Activated CD4-positive, alpha-beta T cell treated with anti-CD3 and anti-CD28 coated beads, Interleukin-2, Interleukin-4, amounts not matched to agents 100 ng/mL and 50 ng/mL, durations not matched to agents 16 hours and 8 hours (primary cell): ENCODE data around the gene B4GALT5.
"Not testable (repeated sequence)": the region's sequence is repeated elsewhere in the genome, so short reads cannot be mapped to it uniquely, and the experiment has no call there.

ENCODE experiments used
- DNase-seq: peaks from one replicate; pipeline ENCODE4 v3.0.0-alpha.2; 2020; ENCODE audit warnings: low spot score

B4GALT5 gene, protein sequence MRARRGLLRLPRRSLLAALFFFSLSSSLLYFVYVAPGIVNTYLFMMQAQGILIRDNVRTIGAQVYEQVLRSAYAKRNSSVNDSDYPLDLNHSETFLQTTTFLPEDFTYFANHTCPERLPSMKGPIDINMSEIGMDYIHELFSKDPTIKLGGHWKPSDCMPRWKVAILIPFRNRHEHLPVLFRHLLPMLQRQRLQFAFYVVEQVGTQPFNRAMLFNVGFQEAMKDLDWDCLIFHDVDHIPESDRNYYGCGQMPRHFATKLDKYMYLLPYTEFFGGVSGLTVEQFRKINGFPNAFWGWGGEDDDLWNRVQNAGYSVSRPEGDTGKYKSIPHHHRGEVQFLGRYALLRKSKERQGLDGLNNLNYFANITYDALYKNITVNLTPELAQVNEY

GRCh38 chr20:49713753-49714712 lies at the start of gene B4GALT5:
Gene B4GALT5 (minus strand): TSS chr20:49713878. CDS start chr20:49713690, 188 bp downstream.
- peak; percentile 77 for DNase-seq

GRCh38 chr20:49762940-49763766 lies 49.5 kb upstream of the B4GALT5 start:
- DNase-seq, result no peak

DNA sequence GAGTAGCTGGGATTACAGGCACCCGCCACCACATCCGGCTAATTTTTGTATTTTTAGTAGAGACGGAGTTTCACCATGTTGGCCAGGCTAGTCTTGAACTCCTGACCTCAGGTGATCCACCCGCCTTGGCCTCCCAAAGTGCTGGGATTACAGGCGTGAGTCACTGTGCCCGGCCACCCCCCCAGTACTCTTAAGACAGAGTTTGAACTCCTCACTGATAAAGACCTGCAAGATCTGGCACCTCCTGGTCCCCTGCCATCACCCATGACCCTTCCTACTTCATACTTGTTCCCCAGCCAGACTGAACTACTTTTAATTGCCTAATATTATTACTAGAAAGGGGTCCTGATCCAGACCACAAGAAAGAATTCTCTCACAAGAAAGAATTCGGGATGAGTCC lies 48.2 kb upstream of the B4GALT5 start:
- DNase-seq, result not testable (repeated sequence)

DNA sequence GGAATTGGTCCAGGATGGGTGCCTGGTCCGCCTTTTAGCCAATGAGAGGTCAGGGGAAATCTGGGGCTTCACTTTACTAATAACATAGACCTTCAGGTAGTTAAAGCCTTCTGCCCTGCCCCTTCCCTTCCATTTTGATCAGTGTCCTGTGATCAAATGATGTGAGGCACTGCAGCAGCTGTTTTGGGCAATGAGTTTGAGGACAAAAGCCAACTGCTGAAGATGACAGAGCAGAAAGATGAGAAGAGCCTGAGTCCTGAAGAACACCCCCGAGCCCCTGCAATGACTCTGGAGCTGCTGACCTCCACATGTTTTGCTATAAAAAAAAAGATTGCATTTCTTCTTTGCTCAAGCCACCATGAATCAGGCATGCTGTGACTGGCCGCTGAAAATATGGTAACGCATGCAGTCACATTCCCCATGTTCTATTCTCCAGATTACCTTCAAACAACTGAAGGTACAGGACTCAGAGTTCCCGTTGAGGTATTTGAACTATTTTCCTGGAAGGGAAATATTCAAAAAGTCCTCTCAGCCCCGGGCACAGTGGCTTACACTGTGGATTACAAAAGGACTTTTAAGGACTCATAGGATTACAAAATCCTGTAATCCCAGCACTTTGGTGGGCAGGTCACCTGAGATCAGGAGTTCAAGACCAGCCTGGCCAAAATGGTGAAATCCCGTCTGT lies 45.7 kb upstream of the B4GALT5 start:
- DNase-seq, result no peak

- no peak for DNase-seq
Measured at GRCh38 chr20:49758781-49759180, 45.1 kb upstream of the B4GALT5 start.

DNA sequence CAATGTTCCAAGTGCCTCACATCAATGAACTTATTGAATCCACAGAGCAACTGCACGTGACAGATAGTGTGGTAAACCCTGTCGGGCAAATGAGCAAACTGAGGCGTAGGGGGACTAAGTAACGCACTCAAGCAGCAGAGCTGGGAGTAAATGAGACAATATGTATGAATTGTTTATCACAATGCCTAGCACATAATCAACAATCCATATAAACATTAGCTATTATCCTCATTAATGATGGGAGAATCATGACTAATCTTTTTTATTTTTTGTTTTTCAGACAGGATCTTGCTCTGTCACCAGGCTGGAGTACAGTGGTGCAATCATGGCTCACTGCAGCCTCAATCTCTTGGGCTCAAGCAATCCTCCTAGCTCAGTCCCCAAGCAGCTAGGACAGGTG lies 43.9 kb upstream of the B4GALT5 start:
- DNase-seq, result no peak

DNA sequence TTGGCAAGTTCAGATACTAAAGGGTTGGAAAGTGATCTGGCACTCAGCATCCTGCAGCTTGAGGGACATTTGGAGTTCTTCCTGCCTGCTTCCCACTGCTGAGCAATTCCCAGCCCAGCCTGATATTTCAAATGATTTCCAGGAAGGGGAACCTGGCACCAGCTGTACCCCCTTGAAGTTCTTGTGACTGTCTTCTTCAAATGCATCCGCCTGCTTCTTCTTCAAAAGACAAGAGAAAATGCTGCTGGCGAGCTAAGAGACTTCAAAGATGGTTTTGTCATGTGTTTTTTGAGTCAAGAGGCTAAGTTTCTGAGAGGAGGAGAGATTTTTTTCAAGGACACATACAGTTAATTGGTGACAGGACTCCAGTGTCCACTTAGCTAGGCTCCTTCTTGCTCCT lies 42.6 kb upstream of the B4GALT5 start:
- no peak for DNase-seq

DNA sequence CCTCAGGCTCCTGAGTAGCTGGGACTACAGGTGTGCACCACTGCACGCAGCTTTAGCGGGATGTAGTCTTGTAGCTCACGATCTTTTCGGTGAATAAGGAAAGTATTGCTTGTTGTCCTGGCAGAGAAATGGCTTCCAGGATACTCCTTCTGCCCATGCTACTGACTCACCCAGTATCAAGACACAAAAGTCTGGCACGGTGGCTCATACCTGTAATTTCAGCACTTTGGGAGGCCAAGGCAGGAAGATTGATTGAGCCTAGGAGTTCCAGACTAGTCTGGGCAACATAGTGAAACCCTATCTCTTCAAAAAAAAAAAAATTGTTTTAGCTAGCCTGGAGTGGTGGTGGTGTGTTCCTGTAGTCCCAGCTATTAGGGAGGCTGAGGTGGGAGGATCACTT lies 40.9 kb upstream of the B4GALT5 start:
- DNase-seq, result no peak

- no peak for DNase-seq
Measured at GRCh38 chr20:49753133-49753532, 39.5 kb upstream of the B4GALT5 start.

- no peak for DNase-seq
Measured at GRCh38 chr20:49752201-49752903, 38.7 kb upstream of the B4GALT5 start.

- no peak for DNase-seq
Measured at GRCh38 chr20:49751397-49751736, 37.7 kb upstream of the B4GALT5 start.

DNA sequence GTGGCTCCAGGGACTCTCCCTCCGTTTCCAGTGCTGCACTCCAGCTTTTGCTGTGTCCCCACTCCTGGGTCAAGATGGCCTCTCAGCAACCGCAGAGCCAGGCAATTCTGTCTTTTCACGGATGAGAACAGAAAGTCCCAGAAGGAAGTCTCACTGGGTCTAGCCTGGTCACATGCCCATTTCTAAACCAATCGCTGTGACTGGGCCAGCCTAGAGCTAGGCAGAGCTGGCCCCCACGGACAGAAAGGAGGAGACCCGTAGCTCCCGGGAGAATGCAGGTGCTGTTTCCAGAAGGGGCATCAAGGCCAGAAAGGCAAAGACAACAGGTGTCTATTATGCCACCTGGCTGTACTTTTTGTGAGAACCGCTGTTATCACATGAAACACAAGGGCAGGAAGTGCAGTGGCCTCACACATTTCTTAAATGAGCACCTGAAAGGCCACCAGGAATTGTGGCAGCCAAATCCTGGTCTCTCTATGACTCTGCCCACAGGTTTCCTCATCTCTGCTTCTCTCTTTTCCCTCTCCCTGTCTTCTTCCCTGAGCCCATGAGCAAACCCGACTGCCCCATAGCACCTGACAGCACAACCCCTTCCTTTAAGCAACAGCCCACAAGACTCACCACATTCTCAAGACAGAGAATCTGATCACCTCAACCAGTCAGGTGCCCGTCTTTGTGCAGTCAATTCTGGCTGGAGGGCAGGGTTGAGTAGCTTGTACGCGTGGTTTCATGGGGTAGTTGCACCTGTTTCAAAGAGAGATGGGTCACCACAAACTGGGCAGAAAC lies 37.1 kb upstream of the B4GALT5 start:
- no peak for DNase-seq

DNA sequence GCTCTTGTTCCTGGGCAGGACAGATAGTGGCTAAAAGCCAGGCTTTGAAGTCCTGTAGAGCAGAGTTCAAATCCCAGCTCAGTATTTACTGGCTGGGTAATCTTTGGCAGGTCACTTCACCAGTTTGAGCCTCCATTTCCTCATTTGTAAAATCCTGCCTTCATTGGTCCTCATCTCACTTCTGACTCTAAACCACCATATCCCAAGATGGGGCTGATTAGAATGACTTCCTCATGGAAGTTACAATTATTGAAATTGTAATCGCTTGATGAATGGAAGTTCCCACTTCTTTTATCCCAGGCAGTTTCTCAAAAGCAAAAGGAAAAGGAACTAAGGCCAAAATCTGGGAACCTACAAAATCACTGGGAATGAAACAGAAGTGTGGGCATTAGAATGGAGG lies 35.9 kb upstream of the B4GALT5 start:
- no peak for DNase-seq

GRCh38 chr20:49748525-49748838 lies 34.8 kb upstream of the B4GALT5 start:
- no peak for DNase-seq

DNA sequence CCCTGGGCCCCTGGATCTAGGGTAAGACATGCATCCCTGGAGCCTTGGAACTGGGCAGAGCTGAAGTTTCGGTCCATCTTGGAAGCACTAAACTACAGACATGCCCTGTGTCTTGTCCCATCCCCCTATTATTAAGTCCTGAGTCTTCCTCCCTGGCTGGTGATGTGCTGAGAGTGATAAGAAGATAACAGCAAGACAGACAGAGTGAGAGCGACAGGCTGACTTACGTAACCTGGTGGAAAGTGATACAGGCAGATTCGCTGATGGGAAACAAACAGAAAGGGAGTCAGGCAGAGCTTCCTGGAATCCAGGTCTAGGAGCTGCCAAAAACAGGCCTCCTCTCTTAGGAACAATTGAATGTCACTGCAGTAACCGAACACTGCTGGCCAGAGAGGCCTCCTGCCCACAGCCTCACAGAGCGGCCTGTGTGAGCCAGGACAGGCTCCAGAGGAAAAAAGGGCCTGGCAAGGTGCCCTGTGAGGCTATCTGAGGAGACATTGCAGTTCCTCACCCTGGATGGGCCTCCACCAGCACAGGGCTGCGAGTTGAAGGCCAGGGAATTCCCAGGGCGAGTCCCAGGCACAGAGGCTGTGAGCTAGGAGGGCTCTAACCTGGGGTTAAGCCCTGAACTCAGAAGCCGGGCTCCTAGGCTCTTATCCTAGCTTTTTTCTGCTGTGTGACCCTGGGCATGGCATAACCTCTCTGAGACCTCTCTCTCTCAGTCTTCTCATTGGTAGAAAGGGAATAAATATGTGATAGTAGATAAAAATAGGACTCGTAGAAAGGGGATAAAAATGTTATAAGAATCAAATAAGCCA lies 34.2 kb upstream of the B4GALT5 start:
- no peak for DNase-seq

- no peak for DNase-seq
Measured at GRCh38 chr20:49742948-49743347, 29.3 kb upstream of the B4GALT5 start.

DNA sequence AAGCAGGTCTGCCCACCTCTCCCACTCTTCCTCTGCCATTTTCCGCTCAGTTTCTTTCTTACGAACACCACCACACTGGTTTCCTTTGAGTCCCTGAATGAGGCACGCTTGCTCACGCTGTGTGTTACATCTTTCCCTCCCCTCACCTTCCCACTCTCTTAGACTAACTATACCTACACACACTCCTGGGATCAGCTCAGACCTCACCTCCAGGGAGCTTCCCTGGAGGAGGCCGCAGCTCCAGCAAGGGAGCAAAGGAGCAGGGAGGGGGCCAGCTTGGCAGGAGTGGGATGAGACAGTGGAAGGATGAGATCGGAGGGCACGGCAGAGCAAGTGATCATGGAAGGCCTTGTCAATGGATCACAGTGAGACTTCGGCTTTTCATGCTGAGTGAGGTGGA lies 28.3 kb upstream of the B4GALT5 start:
- DNase-seq, result no peak

DNA sequence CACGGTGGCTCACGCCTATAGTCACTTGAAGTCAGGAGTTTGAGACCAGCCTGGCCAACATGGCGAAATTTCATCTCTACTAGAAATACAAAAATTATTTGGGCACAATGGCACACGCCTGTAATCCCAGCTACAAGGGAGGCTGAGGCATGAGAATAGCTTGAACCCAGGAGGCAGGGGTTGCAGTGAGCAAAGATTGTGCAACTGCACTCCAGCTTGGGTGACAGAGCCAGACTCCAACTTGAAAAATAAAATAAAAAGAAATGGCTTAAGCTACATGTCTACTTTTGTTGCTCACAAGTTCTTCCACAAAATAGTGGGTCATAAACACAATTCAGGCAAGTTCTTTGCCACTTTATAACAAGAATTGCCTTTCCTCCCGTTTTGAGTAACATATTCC lies 27.1 kb upstream of the B4GALT5 start:
- no peak for DNase-seq

- no peak for DNase-seq
Measured at GRCh38 chr20:49739042-49739441, 25.4 kb upstream of the B4GALT5 start.

DNA sequence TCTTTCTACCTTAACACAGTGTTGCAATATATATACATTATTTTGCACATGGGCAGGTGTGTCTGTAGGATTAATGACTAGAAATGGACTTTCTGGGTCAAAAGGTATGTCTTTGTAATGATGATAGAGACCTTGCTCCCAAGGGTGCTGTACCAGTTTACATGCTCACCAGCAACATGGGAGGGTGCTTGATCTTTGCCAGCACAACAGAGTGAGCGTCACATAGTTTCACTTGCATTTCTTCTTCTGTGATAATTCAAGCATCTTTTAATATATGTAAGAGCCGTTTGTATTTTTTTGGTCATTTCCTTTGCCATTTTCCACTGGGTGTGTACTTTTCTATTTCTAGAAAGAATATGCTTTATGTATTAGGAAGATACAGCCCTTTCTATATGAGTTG lies 23.6 kb upstream of the B4GALT5 start:
- DNase-seq, result no peak
